HepG2 (cell line): Measurements from ENCODE around the gene BMF. TPM values are rescaled to one million over a fixed set of nuclear protein-coding genes. Genes with fewer than 3 reads are reported as not detected.
A peak's percentile ranks its signal among the peaks of the same experiment; 100 is the strongest.

Experiments
- ARID2 ChIP-seq: sonication (generic); formaldehyde crosslinking; IDR thresholded peaks from 2 replicates; pipeline ENCODE4 v1.8.1; 2022; ENCODE audit warnings: mild to moderate bottlenecking, missing genetic modification reagents, borderline replicate concordance
- FOXK1 ChIP-seq: sonication (generic); formaldehyde crosslinking; IDR thresholded peaks from 2 replicates; pipeline ENCODE4 v1.4.0; 2020; ENCODE audit warnings: low read depth, missing genetic modification reagents, borderline replicate concordance
- GZF1 ChIP-seq: sonication (generic); formaldehyde crosslinking; IDR thresholded peaks from 2 replicates; pipeline ENCODE4 v1.5.1; 2020; ENCODE audit warnings: mild to moderate bottlenecking, missing genetic modification reagents
- IRF2 ChIP-seq: IDR thresholded peaks from 2 replicates; pipeline ENCODE4 v1.6.1; 2018; ENCODE audit warnings: missing genetic modification reagents, missing compliant biosample characterization
- NR2F6 ChIP-seq, 2 experiments: IDR thresholded peaks; 2 replicates each; pipeline ENCODE4 v1.6.1; 2016; ENCODE audit warnings: antibody characterized with exemption in 1 of 2, mild to moderate bottlenecking in 1 of 2
- NRL ChIP-seq: sonication (generic); formaldehyde crosslinking; IDR thresholded peaks from 2 replicates; pipeline ENCODE4 v1.5.0; 2020; ENCODE audit warnings: missing genetic modification reagents, mild to moderate bottlenecking, moderate library complexity, borderline replicate concordance
- PATZ1 ChIP-seq: sonication (generic); formaldehyde crosslinking; IDR thresholded peaks from 2 replicates; pipeline ENCODE4 v1.4.0; 2020; ENCODE audit warnings: missing genetic modification reagents
- PHF8 ChIP-seq: sonication (generic); formaldehyde crosslinking; IDR thresholded peaks from 2 replicates; pipeline ENCODE4 v1.5.0; 2020; ENCODE audit warnings: missing genetic modification reagents
- RAD51 ChIP-seq: fragments of 450-650 bp; IDR thresholded peaks from 2 replicates; pipeline ENCODE4 v1.6.1; 2016; ENCODE audit warnings: borderline replicate concordance
- RARA ChIP-seq: IDR thresholded peaks from 2 replicates; pipeline ENCODE4 v1.6.1; 2016; ENCODE audit warnings: missing genetic modification reagents, missing compliant biosample characterization
- REPIN1 ChIP-seq: sonication (generic); formaldehyde crosslinking; IDR thresholded peaks from 2 replicates; pipeline ENCODE4 v1.8.0; 2022; ENCODE audit warnings: missing genetic modification reagents, low read depth, mild to moderate bottlenecking, borderline replicate concordance
- SAFB2 ChIP-seq: sonication (generic); formaldehyde crosslinking; IDR thresholded peaks from 2 replicates; pipeline ENCODE4 v1.5.1; 2020; ENCODE audit warnings: missing genetic modification reagents, low read depth, mild to moderate bottlenecking, borderline replicate concordance
- SIX1 ChIP-seq: sonication (generic); formaldehyde crosslinking; IDR thresholded peaks from 2 replicates; pipeline ENCODE4 v1.4.0; 2020; ENCODE audit warnings: missing genetic modification reagents, borderline replicate concordance
- SKI ChIP-seq: fragments of 450-650 bp; IDR thresholded peaks from one replicate; pipeline ENCODE4 v1.6.1; 2018; ENCODE audit warnings: mild to moderate bottlenecking; ENCODE audit not compliant: partially characterized antibody
- TAF1 ChIP-seq: sonication (generic); formaldehyde crosslinking; IDR thresholded peaks from 2 replicates; pipeline ENCODE4 v1.4.0; 2020; ENCODE audit warnings: missing genetic modification reagents
- ZBTB42 ChIP-seq: sonication (generic); formaldehyde crosslinking; IDR thresholded peaks from 2 replicates; pipeline ENCODE4 v1.5.0; 2020; ENCODE audit warnings: mild to moderate bottlenecking, missing genetic modification reagents
- ZNF335 ChIP-seq: sonication (generic); formaldehyde crosslinking; IDR thresholded peaks from 2 replicates; pipeline ENCODE4 v1.4.0; 2020; ENCODE audit warnings: missing genetic modification reagents
- ZNF432 ChIP-seq: sonication (generic); formaldehyde crosslinking; IDR thresholded peaks from 2 replicates; pipeline ENCODE4 v1.5.0; 2020; ENCODE audit warnings: missing genetic modification reagents, mild to moderate bottlenecking, borderline replicate concordance
- ZNF556 ChIP-seq: sonication (generic); formaldehyde crosslinking; IDR thresholded peaks from 2 replicates; pipeline ENCODE4 v1.4.0; 2020; ENCODE audit warnings: mild to moderate bottlenecking, missing genetic modification reagents, borderline replicate concordance
- polyA plus RNA-seq, 8 experiments: library from polyadenylated mRNA; depleted of rRNA in 3 of 8; stranded (reverse) in 7 of 8; unstranded in 1 of 8; fragments of >200 nt; fragmentation: Illumina TruSeq in 4 of 8; extraction: Trizol in 4 of 8; gene quantifications; 2 replicates each; pipeline versions ENCODE4 v1.2.1 to v1.2.3, GENCODE V29; 2011 to 2016; ENCODE audit warnings: low read depth in 4 of 8, missing spikeins in 1 of 8, mixed read lengths in 1 of 8; ENCODE audit not compliant: insufficient read depth in 1 of 8
- total RNA-seq, 5 experiments: library from RNA; depleted of rRNA; stranded (reverse); fragments of >200 nt; fragmentation: Illumina TruSeq; extraction: Trizol; gene quantifications; 2 replicates each; pipeline ENCODE4 v1.2.3, GENCODE V29; 2016; ENCODE audit warnings: low read depth in 1 of 5
- TF ChIP-seq, protein P1 (sequence below): sonication (generic); formaldehyde crosslinking; IDR thresholded peaks from 2 replicates; pipeline ENCODE4 v1.4.0; 2020; ENCODE audit warnings: missing genetic modification reagents
- TF ChIP-seq, protein P2 (sequence below): sonication (generic); formaldehyde crosslinking; IDR thresholded peaks from 2 replicates; pipeline ENCODE4 v1.4.0; 2020; ENCODE audit warnings: missing genetic modification reagents
- TF ChIP-seq, protein P3 (sequence below): sonication (generic); formaldehyde crosslinking; IDR thresholded peaks from 2 replicates; pipeline ENCODE4 v1.4.0; 2020; ENCODE audit warnings: mild to moderate bottlenecking, missing genetic modification reagents

The BMF gene
- total and polyA plus RNA-seq, 2 of the 13 experiments (the other 11 are each of a cell fraction or from before 2014, with no cell fraction given), result 8.7 to 15.9 TPM

GRCh38 chr15:40038638-40039543 lies 69.8 kb downstream of the BMF start, which contains the start of gene SRP14 (continued):
- TF ChIP-seq, protein P1, sequence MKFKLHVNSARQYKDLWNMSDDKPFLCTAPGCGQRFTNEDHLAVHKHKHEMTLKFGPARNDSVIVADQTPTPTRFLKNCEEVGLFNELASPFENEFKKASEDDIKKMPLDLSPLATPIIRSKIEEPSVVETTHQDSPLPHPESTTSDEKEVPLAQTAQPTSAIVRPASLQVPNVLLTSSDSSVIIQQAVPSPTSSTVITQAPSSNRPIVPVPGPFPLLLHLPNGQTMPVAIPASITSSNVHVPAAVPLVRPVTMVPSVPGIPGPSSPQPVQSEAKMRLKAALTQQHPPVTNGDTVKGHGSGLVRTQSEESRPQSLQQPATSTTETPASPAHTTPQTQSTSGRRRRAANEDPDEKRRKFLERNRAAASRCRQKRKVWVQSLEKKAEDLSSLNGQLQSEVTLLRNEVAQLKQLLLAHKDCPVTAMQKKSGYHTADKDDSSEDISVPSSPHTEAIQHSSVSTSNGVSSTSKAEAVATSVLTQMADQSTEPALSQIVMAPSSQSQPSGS, result peak; percentile 38
- TF ChIP-seq, protein P2, sequence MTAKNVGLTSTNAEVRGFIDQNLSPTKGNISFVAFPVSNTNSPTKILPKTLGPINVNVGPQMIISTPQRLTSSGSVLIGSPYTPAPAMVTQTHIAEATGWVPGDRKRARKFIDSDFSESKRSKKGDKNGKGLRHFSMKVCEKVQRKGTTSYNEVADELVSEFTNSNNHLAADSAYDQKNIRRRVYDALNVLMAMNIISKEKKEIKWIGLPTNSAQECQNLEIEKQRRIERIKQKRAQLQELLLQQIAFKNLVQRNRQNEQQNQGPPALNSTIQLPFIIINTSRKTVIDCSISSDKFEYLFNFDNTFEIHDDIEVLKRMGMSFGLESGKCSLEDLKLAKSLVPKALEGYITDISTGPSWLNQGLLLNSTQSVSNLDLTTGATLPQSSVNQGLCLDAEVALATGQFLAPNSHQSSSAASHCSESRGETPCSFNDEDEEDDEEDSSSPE (CRISPR knock-in tag), result peak; percentile 39; the same call in 1 of the 2 replicates
- peak; percentile 77 for TF ChIP-seq ZBTB42
- peak; percentile 16 for TF ChIP-seq SKI
- TF ChIP-seq RARA (CRISPR knock-in tag), result peak; percentile 58
- peak; percentile 82 for TF ChIP-seq ZNF556 (CRISPR knock-in tag)
- peak; percentile 93 for TF ChIP-seq TAF1 (CRISPR knock-in tag)
- TF ChIP-seq ZNF432, result no peak
- TF ChIP-seq FOXK1 (CRISPR knock-in tag), result 0 out of 2 replicates have a peak, but pooled peaks have one; percentile 73
- TF ChIP-seq IRF2, result peak; percentile 81; the same call in 1 of the 2 replicates
- TF ChIP-seq REPIN1 (CRISPR knock-in tag), result peak; percentile 87
- TF ChIP-seq, protein P3, sequence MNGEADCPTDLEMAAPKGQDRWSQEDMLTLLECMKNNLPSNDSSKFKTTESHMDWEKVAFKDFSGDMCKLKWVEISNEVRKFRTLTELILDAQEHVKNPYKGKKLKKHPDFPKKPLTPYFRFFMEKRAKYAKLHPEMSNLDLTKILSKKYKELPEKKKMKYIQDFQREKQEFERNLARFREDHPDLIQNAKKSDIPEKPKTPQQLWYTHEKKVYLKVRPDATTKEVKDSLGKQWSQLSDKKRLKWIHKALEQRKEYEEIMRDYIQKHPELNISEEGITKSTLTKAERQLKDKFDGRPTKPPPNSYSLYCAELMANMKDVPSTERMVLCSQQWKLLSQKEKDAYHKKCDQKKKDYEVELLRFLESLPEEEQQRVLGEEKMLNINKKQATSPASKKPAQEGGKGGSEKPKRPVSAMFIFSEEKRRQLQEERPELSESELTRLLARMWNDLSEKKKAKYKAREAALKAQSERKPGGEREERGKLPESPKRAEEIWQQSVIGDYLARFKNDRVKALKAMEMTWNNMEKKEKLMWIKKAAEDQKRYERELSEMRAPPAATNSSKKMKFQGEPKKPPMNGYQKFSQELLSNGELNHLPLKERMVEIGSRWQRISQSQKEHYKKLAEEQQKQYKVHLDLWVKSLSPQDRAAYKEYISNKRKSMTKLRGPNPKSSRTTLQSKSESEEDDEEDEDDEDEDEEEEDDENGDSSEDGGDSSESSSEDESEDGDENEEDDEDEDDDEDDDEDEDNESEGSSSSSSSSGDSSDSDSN (CRISPR knock-in tag), result peak; percentile 58; the same call in 1 of the 2 replicates
- TF ChIP-seq SAFB2 (CRISPR knock-in tag), result 0 out of 2 replicates have a peak, but pooled peaks have one; percentile 60
- TF ChIP-seq RAD51, result no peak
- no peak; the same call in 1 of the 2 replicates for TF ChIP-seq NR2F6 (IDR thresholded peaks at IDR 0.05)
- 0 out of 2 replicates have a peak, but pooled peaks have one; percentile 48 for TF ChIP-seq NR2F6 (CRISPR knock-in tag; IDR thresholded peaks at IDR 0.05)
- TF ChIP-seq SIX1 (CRISPR knock-in tag), result no peak
- TF ChIP-seq GZF1, result 0 out of 2 replicates have a peak, but pooled peaks have one; percentile 58
- TF ChIP-seq ZNF335 (CRISPR knock-in tag), result peak; percentile 74; the same call in 1 of the 2 replicates
- TF ChIP-seq PHF8 (CRISPR knock-in tag), result peak; percentile 98
- peak; percentile 89; the same call in 1 of the 2 replicates for TF ChIP-seq ARID2
- peak; percentile 93 for TF ChIP-seq PATZ1
- peak; percentile 83; the same call in 1 of the 2 replicates for TF ChIP-seq NRL (CRISPR knock-in tag)
